HG03025 (cell line): ENCODE measurements around the gene TBC1D2B.

Experiments
- ATAC-seq: cut with Tn5 transposase; IDR thresholded peaks from one replicate; pipeline ENCODE4 v1.9.1; 2021; ENCODE audit warnings: mild to moderate bottlenecking, moderate library complexity; ENCODE audit not compliant: unreplicated experiment, low FRiP score

TBC1D2B gene

GRCh38 chr15:78057803-78058202 is 19.7 kb downstream of the TBC1D2B start:
- no peak for ATAC-seq

GRCh38 chr15:78056714-78057269 is 20.7 kb downstream of the TBC1D2B start:
- ATAC-seq = no peak

DNA sequence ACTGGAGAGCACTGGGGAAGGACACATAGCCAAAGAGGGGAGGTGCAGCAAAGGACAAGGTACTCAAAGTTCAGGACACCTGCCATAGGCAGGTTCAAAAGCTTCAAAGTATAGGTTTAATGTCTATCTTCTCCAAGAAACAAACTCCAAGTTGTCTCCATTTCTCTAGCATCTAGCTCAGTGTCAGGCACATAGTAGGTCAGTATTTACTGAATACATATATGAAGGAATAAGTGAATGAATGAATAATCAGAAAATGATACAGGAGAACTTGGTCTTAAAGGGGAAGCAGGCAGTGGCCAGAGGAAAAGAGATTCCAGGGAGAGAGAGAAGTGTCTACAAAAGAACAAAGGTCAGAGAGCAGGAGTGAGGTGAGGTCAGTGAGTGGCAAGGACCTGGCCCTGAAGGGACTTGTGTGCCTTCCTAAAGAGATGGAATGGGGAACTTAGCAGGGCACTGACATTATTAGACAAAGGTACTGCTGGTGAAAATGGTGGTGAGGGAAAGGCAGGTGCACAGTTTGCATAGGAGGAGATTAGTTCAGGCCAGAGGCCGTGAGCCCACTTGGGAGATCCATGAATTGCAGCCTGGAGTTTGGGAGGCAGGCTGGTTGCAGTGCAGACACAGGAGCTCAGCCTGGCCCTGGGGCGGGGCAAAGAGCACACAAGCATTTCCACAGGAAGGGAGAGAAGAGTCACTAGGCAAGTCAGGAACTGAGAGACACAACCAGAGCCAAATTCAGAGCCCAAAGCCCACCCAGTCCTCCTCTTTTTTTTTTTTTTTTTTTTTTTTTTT is 21.4 kb downstream of the TBC1D2B start:
- ATAC-seq = no peak

GRCh38 chr15:78054966-78055365 is 22.5 kb downstream of the TBC1D2B start:
- no peak for ATAC-seq

DNA sequence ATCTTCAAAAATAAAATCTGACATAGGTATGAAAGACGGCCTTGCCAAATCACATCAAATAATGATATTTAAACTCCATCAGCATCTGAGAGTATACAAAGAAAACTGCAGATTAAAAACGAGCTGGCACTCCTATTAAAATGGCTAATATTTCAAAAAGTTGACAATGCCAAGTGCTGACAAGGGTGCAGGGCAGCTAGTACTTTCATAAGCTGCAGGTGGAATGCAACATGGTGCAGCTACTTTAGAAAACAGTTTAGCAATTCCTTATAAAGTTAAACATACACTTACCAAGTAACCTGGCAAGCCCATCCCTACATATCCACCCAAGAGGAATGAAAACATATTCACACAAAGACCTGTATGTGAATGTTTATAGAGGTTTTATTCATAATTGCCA is 23.0 kb downstream of the TBC1D2B start:
- no peak for ATAC-seq

- ATAC-seq = no peak
Measured at GRCh38 chr15:78052545-78052944, 25.0 kb downstream of the TBC1D2B start.

DNA sequence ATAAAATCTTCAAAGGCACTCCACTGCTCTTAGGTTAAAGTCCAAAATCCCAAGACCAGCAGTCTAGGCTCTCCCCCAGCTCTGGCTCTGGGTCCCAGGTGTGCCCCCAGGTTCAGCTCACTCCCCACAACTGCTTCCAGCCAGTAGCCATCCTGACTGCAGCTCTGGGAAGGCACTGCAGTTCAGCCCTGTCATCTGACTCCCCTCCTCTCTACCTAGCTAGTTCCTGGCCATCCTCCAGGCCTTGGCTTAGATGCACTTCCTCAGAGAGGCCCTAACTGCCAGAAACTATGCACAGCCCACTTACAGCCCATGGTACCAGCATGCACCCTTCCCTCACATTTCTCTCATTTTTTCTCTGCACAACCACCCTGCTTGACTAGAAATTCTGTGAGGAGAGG is 25.5 kb downstream of the TBC1D2B start:
- ATAC-seq = no peak

GRCh38 chr15:78051596-78051995 is 25.9 kb downstream of the TBC1D2B start:
- ATAC-seq = no peak

DNA sequence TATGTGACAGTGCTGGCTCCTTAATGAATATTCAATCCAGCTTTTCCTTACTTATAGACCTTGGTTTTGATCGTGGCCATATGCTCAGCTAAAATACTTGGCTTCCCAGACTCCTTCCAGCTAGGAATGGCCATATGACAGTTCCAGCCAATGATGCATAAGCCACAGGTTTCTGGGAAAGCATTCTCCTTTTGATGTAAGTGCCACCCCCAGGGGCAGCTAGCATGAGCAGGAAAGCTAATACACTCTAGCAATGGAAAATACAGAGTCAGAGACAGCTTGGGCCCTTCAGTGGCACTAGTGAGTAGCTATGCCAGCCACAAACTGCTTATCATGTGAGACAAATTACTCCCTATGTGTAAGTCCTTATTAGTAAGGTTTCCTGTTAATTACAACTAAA is 26.7 kb downstream of the TBC1D2B start:
- no peak for ATAC-seq

GRCh38 chr15:78050441-78050809 is 27.1 kb downstream of the TBC1D2B start:
- peak; percentile 10 for ATAC-seq

DNA sequence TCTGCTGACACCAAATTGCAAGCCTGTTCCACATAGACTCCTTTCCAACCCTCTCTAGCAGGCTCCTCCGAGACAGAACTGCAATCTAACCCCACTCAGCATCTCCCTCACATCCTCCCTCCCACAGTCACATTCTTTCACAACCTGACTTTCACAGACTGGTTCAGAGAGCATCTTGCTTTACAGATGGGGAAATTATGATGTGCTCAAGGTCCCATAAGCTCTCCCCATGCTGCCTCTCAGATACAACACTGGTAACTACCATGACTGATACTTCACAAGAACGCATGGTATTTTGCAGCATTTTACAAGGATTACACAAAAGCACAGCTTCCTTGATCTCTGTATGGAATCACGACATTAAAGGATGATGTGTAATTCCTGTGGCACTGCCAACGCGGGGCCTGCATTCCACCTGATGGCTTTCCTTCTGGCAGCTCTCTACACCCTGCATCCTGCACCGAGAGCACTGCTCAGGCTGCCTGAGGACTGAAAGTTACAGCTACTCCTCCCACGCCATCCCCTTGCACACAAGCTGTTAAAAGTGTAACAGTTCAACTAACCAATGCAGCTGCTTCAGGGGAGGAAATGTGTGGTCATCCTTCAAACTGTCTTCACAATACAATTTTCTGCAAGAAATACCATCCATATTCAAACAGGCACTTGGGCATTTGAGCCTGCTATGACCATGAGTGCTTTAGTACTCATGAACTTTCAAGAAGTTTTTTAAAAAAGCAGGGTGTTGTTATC is 27.6 kb downstream of the TBC1D2B start:
- ATAC-seq = peak; percentile 67

- ATAC-seq = no peak
Measured at GRCh38 chr15:78048628-78048920, 28.9 kb downstream of the TBC1D2B start.

- ATAC-seq = no peak
Measured at GRCh38 chr15:78047761-78048627, 29.5 kb downstream of the TBC1D2B start.

- no peak for ATAC-seq
Measured at GRCh38 chr15:78046796-78047341, 30.6 kb downstream of the TBC1D2B start.

DNA sequence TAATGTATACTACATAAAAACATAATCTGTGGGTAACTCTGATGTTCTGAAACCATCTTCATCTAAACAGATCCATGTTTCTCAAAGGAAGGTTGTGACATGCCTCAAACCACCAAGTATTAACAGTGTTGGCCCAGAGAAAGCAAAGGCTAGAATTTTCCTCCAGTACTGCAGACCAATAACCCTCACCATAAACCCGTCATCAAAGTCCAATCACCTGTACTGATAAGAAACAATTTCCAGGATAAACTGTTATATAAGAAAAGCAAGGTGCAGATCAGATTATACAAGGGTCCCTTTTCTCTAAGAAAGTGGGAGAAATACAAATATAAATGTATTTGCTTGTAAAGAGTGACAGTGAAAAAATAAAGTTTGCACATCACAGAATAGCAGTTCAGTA is 32.3 kb downstream of the TBC1D2B start:
- no peak for ATAC-seq

DNA sequence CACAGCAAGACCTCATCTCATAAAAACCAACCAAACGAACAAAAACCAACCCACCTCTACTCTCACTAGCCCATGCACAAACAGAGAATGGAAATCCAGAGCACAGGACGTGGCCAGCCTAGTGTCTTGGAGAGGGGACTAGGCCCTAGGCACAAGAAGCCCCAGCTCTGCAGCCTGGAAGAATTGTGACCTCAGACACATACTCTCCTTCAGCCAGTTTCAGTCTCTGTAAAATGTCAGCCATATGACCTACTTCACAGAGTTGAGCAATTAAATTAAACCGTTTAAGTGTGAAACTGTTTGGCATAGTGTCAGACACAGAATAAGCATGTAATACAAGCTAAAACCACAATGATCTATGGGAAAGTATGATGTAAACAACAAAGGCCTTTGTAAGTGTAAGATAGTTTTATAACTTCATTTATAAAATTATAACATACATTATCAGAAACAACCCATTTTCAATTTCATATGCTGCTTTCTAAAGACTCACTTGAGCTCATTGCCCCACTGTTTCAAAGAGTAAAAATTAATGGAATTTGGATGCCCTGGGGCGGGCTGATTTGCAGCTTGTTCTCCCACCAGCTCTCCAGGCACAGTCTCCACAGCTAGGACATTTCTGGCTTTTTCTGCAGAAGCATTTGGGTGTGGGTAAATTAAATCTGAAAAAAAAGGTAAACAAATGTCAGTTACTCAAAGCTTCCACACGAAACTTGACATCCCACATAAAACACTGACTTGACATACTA is 32.9 kb downstream of the TBC1D2B start:
- ATAC-seq = no peak

DNA sequence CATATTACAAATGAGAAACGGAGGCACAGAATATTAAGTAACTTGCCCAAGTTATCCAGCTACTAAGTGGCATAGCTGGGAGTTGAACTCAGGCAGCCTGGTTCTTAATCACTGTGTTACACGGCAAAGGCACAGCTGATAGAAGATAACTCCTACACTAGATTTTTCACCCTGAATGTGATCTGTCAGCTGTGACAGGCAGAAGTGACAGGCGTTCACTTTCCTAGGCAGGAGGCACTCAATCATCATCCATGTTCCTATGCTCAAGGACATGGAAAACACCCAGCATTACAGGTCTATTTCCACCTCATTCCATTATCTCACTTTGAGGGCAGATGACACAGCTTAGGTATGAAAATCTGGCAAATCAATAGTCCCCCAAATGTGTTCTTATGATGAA is 35.6 kb downstream of the TBC1D2B start:
- no peak for ATAC-seq

DNA sequence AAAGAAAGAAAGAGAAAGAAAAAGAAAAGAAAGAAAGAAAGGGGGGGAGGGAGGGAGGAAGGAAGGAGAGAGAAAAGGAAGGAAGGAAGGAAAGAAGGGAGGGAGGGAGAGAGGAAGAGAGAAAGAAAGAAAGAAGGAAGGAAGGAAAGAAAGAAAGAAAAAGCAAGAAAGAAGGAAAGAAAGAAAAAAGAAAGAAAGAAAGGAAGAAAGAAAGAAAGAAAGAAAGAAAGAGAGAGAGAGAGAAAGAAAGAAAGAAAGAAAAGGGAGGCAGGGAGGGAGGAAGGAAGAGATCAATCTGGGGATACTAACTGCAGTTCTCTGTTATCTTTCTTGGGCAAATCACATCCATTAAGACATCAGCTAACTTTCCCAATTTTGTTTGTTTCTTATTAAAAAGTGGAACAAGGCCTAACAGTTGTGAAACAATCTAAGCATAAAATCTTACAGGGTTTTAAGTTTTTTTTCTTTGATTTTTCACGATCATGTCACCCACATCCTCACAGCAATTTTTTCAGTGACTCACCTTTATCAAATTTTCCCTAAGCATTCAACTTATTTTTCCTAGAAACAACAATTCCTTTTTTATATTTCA is 36.8 kb downstream of the TBC1D2B start:
- no peak for ATAC-seq

GRCh38 chr15:78038585-78039247 is 38.8 kb downstream of the TBC1D2B start:
- no peak for ATAC-seq
